GM19395 (cell line): ENCODE measurements around the gene ALOX15.
"Not testable (repeated sequence)": the region's sequence is repeated elsewhere in the genome, so short reads cannot be mapped to it uniquely, and the experiment has no call there.

Experiments used
- ATAC-seq: cut with Tn5 transposase; IDR thresholded peaks from one replicate; pipeline ENCODE4 v1.9.1; 2021; ENCODE audit warnings: mild to moderate bottlenecking, moderate library complexity; ENCODE audit not compliant: unreplicated experiment

The ALOX15 gene

GRCh38 chr17:4594931-4595684 lies 46.4 kb downstream of the ALOX15 start:
- ATAC-seq: no peak

- ATAC-seq: no peak
These were observed 47.1 kb downstream of the ALOX15 start for GRCh38 chr17:4594406-4594805.

GRCh38 chr17:4593021-4593421 lies 48.5 kb downstream of the ALOX15 start:
- ATAC-seq: no peak

- no peak for ATAC-seq
These were observed 49.1 kb downstream of the ALOX15 start for GRCh38 chr17:4592240-4593005.

- no peak for ATAC-seq
These were observed 49.9 kb downstream of the ALOX15 start for GRCh38 chr17:4591529-4591928.

- no peak for ATAC-seq
These were observed 50.5 kb downstream of the ALOX15 start for GRCh38 chr17:4590981-4591453.

- ATAC-seq: not testable (repeated sequence)
These were observed 51.4 kb downstream of the ALOX15 start for GRCh38 chr17:4590042-4590441.

- no peak for ATAC-seq
These were observed 52.4 kb downstream of the ALOX15 start for GRCh38 chr17:4588898-4589625.

- no peak for ATAC-seq
These were observed 53.1 kb downstream of the ALOX15 start for GRCh38 chr17:4588391-4588790.

GRCh38 chr17:4587803-4588202 lies 53.7 kb downstream of the ALOX15 start:
- ATAC-seq: no peak

GRCh38 chr17:4587195-4587594 lies 54.3 kb downstream of the ALOX15 start:
- ATAC-seq: no peak

- no peak for ATAC-seq
These were observed 55.4 kb downstream of the ALOX15 start for GRCh38 chr17:4586043-4586442.

- no peak for ATAC-seq
These were observed 55.9 kb downstream of the ALOX15 start for GRCh38 chr17:4585638-4585994.

- no peak for ATAC-seq
These were observed 56.4 kb downstream of the ALOX15 start for GRCh38 chr17:4584917-4585637.

- no peak for ATAC-seq
These were observed 57.2 kb downstream of the ALOX15 start, which contains the start of gene SMTNL2 for GRCh38 chr17:4584101-4584916. SMTNL2 (plus strand) TSS chr17:4584529; CDS start chr17:4584606, 77 bp downstream.

GRCh38 chr17:4583782-4584100 lies 57.7 kb downstream of the ALOX15 start:
- ATAC-seq: no peak

- no peak for ATAC-seq
These were observed 58.3 kb downstream of the ALOX15 start for GRCh38 chr17:4583206-4583605.

GRCh38 chr17:4582691-4583090 lies 58.8 kb downstream of the ALOX15 start:
- no peak for ATAC-seq

- ATAC-seq: no peak
These were observed 59.4 kb downstream of the ALOX15 start for GRCh38 chr17:4582101-4582501.
